IPS-15b (cell line): ENCODE measurements around the gene FOXN3.
"Not testable (repeated sequence)": the region's sequence is repeated elsewhere in the genome, so short reads cannot be mapped to it uniquely, and the experiment has no call there.

ENCODE experiments used
- H3K27me3 ChIP-seq: one replicate; pipeline ENCODE4 v1.6.1; 2013; ENCODE audit warnings: low read length; ENCODE audit not compliant: control insufficient read depth, insufficient read depth
- H3K36me3 ChIP-seq: one replicate; pipeline ENCODE4 v1.6.1; 2013; ENCODE audit warnings: low read length; ENCODE audit not compliant: control insufficient read depth, insufficient read depth
- H3K4me1 ChIP-seq: one replicate; pipeline ENCODE4 v1.6.1; 2013; ENCODE audit warnings: mild to moderate bottlenecking, low read length; ENCODE audit not compliant: control insufficient read depth, insufficient read depth
- H3K4me3 ChIP-seq: one replicate; pipeline ENCODE4 v1.5.1; 2013; ENCODE audit warnings: low read depth, low read length
- H3K9ac ChIP-seq: one replicate; pipeline ENCODE4 v1.6.1; 2013; ENCODE audit warnings: low read depth, mild to moderate bottlenecking, low read length
- H3K9me3 ChIP-seq: one replicate; pipeline ENCODE4 v1.6.1; 2013; ENCODE audit warnings: mild to moderate bottlenecking, low read length; ENCODE audit not compliant: control insufficient read depth, insufficient read depth

The FOXN3 gene

GRCh38 chr14:89123215-89123614, 293.8 kb downstream of the FOXN3 start:
- no peak overlapping the region for H3K9ac ChIP-seq
- peaks cover 7% of the 10 kb centered on the region for H3K27me3 ChIP-seq
- H3K4me1 ChIP-seq = no peaks in the 10 kb centered on the region
- H3K9me3 ChIP-seq = no peaks in the 10 kb centered on the region
- no peaks in the 10 kb centered on the region for H3K36me3 ChIP-seq
- H3K4me3 ChIP-seq = no peak overlapping the region

GRCh38 chr14:89121968-89122620, 294.9 kb downstream of the FOXN3 start:
- no peaks in the 10 kb centered on the region for H3K4me1 ChIP-seq
- no peaks in the 10 kb centered on the region for H3K36me3 ChIP-seq
- H3K27me3 ChIP-seq = peaks cover 7% of the 10 kb centered on the region
- no peak overlapping the region for H3K9ac ChIP-seq
- H3K9me3 ChIP-seq = no peaks in the 10 kb centered on the region
- H3K4me3 ChIP-seq = no peak overlapping the region

- Histone ChIP-seq H3K4me1 (no peaks in the 10 kb centered on the region), H3K4me3 (no peak overlapping the region), H3K27me3 (peaks cover 2% of the 10 kb centered on the region), H3K36me3 (no peaks in the 10 kb centered on the region), H3K9me3 (no peaks in the 10 kb centered on the region), H3K9ac (no peak overlapping the region)
Observed at GRCh38 chr14:89117012-89117411, 300.0 kb downstream of the FOXN3 start.

DNA sequence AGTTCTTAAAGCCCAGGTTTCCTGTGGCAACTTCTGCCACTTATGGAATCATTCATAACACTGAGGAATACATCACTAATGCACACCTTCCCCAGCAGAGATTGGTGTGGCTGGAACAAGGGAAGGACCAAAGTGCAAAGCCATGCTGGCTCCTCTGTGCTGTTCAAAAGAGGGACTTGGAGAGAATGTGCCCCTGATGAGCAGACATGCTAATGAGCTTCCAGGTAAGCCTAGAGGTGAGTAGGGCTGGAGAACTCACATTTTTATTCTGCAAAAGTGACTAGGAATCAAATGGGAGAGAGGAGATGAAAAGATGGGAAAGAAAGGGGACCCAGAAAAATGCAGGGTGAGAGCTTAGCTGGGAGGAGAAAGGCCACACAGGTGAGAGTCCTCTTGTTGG, 302.9 kb downstream of the FOXN3 start:
- no peak overlapping the region for H3K9ac ChIP-seq
- H3K4me3 ChIP-seq = no peak overlapping the region
- H3K27me3 ChIP-seq = peaks cover 4% of the 10 kb centered on the region
- H3K9me3 ChIP-seq = no peaks in the 10 kb centered on the region
- H3K36me3 ChIP-seq = no peaks in the 10 kb centered on the region
- no peaks in the 10 kb centered on the region for H3K4me1 ChIP-seq

DNA sequence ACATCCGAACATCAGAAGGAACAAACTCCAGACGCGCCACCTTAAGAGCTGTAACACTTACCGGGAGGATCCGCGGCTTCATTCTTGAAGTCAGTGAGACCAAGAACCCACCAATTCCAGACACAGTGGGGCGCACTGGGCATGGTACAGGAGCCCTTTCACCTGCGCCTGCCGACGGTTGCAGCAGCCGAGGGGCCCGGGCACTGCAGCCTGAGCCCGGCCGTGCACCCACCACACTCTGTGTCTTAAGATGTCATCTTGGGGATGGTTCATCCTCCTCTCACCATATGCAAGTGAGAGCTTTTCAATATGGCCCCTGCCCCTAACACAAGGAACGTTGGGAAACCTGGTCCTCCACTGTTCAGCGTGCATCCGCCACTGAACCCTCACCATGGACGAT, 304.3 kb downstream of the FOXN3 start:
- Histone ChIP-seq H3K9ac (no peak overlapping the region), H3K27me3 (peaks cover 4% of the 10 kb centered on the region), H3K4me3 (no peak overlapping the region), H3K4me1 (no peaks in the 10 kb centered on the region), H3K9me3 (no peaks in the 10 kb centered on the region), H3K36me3 (no peaks in the 10 kb centered on the region)

DNA sequence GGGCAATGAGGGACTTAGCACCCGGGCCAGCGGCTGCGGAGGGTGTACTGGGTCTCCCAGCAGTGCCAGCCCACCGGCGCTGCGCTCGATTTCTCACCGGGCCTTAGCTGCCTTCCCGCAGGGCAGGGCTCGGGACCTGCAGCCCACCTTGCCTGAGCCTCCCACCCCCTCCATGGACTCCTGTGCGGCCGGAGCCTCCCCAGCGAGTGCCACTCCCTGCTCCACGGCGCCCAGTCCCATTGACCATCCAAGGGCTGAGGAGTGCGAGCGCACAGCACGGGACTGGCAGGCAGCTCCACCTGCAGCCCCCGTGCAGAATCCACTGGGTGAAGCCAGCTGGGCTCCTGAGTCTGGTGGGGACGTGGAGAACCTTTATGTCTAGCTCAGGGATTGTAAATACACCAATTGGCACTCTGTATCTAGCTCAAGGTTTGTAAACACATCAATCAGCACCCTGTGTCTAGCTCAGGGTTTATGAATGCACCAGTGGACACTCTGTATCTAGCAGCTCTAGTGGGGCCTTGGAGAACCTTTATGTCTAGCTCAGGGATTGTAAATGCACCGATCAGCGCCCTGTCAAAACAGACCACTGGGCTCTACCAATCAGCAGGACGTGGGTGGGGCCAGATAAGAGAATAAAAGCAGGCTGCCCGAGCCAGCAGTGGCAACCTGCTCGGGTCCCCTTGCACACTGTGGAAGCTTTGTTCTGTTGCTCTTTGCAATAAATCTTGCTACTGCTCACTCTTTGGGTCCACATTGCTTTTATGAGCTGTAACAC, 305.1 kb downstream of the FOXN3 start:
- H3K4me1 ChIP-seq, H3K36me3 ChIP-seq, H3K27me3 ChIP-seq, H3K9me3 ChIP-seq, H3K4me3 ChIP-seq, H3K9ac ChIP-seq: not testable (repeated sequence)

DNA sequence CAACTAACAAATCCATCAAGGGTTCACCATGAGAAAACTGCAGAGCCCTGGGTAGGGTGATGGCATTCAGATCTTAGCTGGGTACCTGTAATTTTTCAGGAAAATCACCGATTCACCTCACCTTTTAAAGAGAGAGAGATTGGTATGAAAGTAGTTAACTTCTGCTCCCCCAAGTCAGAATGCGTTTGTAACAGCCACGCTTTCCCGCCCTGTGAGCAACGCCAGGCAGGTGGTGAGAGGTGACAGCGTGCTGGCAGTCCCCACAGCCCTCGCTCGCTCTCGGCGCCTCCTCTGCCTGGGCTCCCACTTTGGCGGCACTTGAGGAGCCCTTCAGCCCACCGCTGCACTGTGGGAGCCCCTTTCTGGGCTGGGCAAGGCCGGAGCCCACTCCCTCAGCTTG, 305.8 kb downstream of the FOXN3 start:
- not testable (repeated sequence) for H3K9ac ChIP-seq, H3K4me3 ChIP-seq, H3K27me3 ChIP-seq, H3K4me1 ChIP-seq, H3K36me3 ChIP-seq, H3K9me3 ChIP-seq

GRCh38 chr14:89110110-89110509, 306.9 kb downstream of the FOXN3 start:
- Histone ChIP-seq H3K9ac (no peak overlapping the region), H3K9me3 (no peaks in the 10 kb centered on the region), H3K36me3 (no peaks in the 10 kb centered on the region), H3K4me1 (no peaks in the 10 kb centered on the region), H3K4me3 (no peak overlapping the region), H3K27me3 (peaks cover 2% of the 10 kb centered on the region)

DNA sequence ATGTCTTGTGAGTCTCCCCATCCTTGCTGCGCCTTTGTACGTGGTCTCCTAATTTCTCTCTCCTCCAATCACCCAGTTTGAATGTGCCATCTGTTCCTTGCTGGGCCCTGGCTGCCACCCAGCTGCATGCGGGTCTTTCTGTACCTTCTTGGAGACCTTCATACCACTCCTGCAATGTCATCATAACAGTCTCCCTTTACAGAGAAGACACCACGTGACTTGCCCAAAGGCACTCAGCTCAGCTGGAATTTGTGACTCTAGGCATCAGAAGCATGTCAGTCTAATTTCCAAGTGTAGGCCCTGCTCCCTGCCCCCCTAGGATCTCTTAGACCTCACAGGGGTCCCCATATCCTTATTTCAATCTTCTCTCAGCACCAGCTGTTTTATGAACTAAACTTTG, 308.4 kb downstream of the FOXN3 start:
- Histone ChIP-seq H3K4me3 (no peak overlapping the region), H3K27me3 (peaks cover 2% of the 10 kb centered on the region), H3K9me3 (no peaks in the 10 kb centered on the region), H3K36me3 (no peaks in the 10 kb centered on the region), H3K9ac (no peak overlapping the region), H3K4me1 (no peaks in the 10 kb centered on the region)

DNA sequence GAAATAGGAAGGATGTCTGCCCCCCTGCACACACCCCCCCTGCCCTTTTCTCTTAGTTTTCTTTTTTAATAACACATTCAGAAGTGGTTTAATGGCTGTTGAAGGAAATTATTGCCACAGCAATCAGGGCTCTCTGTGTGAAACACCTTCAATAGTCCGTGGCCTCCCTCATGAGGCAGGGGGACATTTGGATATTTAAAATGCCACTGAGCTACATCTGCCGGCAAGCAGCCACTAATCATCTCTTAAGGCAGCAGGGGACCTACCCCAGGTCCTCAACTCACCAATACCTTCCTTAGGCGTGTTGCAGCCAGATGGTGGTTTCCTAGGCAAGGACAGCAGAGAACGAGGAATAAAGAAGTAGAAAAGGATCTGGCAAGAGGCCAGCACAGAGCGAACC, 309.4 kb downstream of the FOXN3 start:
- Histone ChIP-seq H3K27me3 (peaks cover 2% of the 10 kb centered on the region), H3K36me3 (no peaks in the 10 kb centered on the region), H3K4me3 (no peak overlapping the region), H3K9me3 (no peaks in the 10 kb centered on the region), H3K4me1 (no peaks in the 10 kb centered on the region), H3K9ac (no peak overlapping the region)
